HG03159 (cell line): ENCODE results near the gene TNNI2.

Experiments
- ATAC-seq: cut with Tn5 transposase; IDR thresholded peaks from one replicate; pipeline ENCODE4 v1.9.1; 2021; ENCODE audit warnings: mild to moderate bottlenecking, moderate library complexity; ENCODE audit not compliant: unreplicated experiment

Gene TNNI2

GRCh38 chr11:1832211-1832919 lies 6.4 kb upstream of the TNNI2 start:
- no peak for ATAC-seq

DNA sequence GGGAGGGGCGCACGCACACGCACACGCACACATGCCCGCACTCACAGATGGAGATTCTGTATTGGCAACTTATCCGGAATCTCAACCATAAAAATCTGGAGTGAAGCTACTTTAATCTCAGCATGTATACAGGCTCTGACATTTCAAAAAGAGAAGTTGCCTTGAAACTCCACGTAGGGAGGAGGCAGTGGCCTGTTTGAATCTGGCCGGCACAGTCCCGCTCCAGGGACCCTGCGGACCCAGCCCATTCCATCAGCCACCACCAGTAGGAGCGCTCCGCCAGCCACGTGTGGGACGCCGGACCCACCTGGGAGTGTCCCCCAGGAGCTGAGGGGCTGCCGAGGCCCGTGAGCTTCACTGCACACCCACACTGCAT lies 5.9 kb upstream of the TNNI2 start:
- no peak for ATAC-seq

GRCh38 chr11:1834062-1834610 lies 4.6 kb upstream of the TNNI2 start:
- no peak for ATAC-seq

DNA sequence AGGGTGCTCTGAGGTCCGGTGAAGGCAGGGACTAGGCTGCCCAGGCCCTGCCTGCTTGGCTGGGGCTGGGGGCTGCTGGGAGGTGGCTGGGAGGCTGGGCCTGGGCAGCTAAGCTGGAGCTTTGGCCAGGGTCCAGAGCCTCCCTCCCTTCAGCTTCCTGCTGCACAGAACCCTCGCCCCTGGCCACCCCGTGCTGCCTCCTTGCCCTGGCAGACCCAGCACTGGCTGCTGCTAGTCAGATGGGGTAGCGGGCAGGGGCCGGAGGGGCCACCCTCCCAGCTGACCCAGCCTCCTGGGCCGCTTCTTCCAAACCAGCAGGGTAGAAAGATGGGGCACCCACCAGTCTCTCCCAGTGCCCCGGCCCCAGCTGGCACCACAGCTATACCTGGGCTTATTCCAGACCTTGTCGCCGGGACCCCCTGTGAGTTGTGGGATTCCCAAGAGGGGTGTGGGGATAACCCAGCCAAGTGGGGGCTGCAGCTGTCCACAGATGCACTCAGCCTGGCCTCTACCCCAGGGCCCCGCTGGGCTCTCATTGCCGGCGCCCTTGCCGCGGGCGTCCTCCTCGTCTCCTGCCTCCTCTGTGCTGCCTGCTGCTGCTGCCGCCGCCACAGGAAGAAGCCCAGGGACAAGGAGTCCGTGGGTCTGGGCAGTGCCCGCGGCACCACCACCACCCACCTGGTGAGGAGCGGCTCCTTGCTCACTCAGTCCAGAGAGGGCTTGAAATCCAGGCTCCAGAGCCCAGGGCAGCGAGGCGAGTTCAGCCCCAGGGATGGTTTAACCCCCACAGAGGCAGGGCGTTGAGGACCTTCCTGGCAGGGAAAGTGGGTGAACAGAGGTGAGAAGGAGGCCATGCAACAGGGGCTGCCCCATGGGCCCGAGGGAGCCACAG lies 3.8 kb upstream of the TNNI2 start, which contains the start of gene SYT8:
SYT8 (plus strand) TSS at position 212 of the 892 bp plus-strand sequence; CDS start at position 328, 116 bp downstream.
- no peak for ATAC-seq

- ATAC-seq: no peak
Measured at GRCh38 chr11:1835671-1836010, 3.1 kb upstream of the TNNI2 start.

GRCh38 chr11:1836011-1836945 lies 2.5 kb upstream of the TNNI2 start:
- ATAC-seq: no peak

- peak; percentile 66 for ATAC-seq
Measured at GRCh38 chr11:1837171-1838076, 1.4 kb upstream of the TNNI2 start.

GRCh38 chr11:1838077-1838425 lies 730 bp upstream of the TNNI2 start:
- ATAC-seq: no peak

DNA sequence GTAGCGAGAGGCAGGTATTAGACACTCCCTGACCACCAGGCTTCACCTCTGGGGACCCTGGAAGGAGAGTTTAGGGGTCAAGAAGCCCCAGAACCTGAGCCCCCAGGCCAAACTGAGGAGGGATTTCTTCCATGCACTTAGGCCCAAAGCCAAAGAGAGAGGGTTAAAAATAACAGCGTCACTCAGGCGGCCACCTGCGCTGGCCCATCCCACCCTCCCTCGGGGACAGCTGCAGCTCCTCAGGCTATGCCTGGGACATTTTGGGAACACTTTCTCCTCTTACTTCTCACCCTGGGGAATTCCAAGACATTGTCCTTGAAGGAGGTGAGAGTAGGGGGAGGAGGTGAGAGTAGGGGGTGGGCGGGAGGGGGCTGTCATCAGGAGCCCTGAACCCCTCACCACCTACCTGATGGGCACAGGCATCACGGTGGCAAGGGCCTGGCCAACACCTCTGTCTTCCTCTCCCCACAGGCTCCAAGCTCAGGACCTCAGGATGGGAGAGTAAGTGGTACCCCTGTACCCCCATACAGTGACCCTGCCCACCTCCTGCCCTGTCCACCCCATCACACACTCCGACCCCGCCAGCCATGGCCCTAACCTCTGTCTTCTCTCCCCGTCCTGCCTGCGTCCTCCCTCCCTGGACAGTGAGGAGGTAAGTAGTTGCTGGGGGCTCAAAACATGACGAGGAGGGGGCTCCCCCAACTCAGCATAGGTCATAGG lies 583 bp downstream of the TNNI2 start:
- no peak for ATAC-seq

DNA sequence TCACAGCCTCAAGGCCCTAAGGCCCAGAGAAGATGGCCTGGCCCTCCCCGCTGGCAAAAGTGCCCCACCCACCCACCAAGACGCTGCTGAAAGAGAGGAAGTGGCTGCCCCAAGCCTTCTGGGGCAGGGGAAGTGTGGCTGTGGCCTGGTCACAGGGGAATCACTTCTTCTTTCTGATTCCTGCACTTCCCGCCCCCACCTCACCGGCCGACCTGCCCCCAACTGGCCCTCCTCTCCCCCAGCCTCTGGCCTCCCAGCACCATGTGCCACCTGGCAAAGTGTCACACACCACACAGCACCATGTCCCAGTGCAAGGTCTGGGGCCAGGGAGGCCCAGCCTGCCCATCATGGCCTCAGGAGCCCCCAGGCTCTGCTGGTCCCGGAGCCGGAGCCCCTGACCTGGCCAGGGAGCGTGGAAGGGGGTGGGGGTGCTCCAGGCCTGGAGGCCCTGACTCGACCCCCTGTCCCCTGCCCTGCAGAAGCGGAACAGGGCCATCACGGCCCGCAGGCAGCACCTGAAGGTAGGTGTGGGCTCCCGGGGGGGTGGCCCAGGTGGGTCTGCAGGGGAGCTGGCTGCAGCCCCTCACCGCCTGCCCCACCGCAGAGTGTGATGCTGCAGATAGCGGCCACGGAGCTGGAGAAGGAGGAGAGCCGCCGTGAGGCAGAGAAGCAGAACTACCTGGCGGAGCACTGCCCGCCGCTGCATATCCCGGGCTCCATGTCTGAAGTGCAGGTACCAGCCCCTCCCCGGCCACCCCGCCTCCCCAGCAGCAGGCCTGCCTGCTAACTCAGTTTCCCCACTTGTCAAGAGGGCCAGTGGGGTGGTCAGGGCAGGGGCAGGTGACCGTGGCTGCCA lies 1.4 kb downstream of the TNNI2 start:
- no peak for ATAC-seq

DNA sequence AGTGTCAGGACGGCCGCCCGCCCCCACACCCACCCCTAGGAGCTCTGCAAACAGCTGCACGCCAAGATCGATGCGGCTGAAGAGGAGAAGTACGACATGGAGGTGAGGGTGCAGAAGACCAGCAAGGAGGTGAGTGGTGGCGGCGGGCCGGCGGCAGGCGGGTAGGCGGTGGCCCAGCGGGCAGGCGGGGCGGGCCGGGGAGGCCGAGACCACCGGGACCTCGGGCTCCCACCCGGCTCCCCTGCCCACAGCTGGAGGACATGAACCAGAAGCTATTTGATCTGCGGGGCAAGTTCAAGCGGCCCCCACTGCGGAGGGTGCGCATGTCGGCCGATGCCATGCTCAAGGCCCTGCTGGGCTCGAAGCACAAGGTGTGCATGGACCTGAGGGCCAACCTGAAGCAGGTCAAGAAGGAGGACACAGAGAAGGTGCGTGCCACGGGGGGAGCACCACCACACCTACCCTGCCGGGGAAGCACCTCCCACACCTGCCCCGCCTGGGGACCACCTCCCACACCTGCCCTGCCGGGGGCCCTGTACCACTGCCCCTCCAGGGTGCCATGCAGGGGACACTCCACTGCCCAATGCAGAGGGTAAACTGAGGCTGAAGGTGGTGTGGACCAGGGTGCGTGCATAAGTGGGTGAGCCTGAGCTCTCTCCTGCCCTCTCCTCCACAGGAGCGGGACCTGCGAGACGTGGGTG lies 2.1 kb downstream of the TNNI2 start:
- ATAC-seq: no peak

DNA sequence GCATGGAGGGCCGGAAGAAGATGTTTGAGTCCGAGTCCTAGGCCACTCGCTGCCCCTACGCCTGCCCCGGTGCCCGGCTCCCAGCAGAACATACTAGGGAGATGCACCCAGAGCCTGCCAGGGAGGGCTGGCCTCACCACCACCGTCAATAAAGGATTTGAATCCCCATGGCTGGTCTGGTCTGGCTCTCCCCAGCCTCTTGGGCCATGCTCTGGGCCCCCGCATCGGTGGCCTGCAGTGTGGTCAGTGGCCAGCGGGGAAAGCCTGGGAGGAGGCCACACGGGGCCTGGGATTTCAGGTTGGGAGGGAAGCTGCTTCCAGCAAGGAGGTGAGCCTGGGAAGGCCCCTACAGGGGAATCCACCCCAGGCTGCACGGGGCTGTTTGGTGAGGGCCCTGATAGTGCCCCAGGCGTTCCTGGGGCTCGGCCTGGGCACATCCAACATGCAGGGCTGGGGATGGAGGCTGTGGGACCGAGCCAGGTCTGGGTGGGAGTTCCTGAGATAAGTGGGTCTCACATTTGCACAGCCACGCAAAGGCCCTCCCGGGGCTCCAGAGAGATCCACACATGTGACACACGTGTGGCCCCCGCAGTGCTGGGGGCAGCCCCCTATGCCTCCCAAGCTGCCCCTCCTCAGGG lies 2.8 kb downstream of the TNNI2 start:
- no peak for ATAC-seq

GRCh38 chr11:1842149-1843097 lies 3.6 kb downstream of the TNNI2 start:
- ATAC-seq: no peak

- no peak for ATAC-seq
Measured at GRCh38 chr11:1843098-1843473, 4.3 kb downstream of the TNNI2 start.

- no peak for ATAC-seq
Measured at GRCh38 chr11:1843796-1844195, 5.0 kb downstream of the TNNI2 start.
